HL-60 (cell line): ENCODE measurements around the gene PTPRM.

Experiments
- DNase-seq, 2 experiments: peaks; one replicate each; pipeline ENCODE4 v3.0.0-alpha.2; 2010 to 2020; ENCODE audit warnings: low read depth in 1 of 2, low spot score in 1 of 2
- H3K27ac ChIP-seq: fragments of 250-450 bp; sonication (Bioruptor Pico); replicated peaks from 2 replicates; pipeline ENCODE4 v1.5.1; 2020; ENCODE audit warnings: mild to moderate bottlenecking, moderate library complexity
- H3K27me3 ChIP-seq: fragments of 250-450 bp; sonication (Bioruptor Pico); 2 replicates; pipeline ENCODE4 v1.5.1; 2021; ENCODE audit warnings: mild to moderate bottlenecking, moderate library complexity; ENCODE audit not compliant: insufficient read depth, poor library complexity, severe bottlenecking
- H3K4me3 ChIP-seq: replicated peaks from 2 replicates; pipeline ENCODE4 v1.5.1; 2011; ENCODE audit warnings: mild to moderate bottlenecking, control low read depth, low read length; ENCODE audit not compliant: insufficient read depth
- GABPA ChIP-seq: IDR thresholded peaks from 2 replicates; pipeline ENCODE4 v1.6.1; 2012; ENCODE audit warnings: low read depth
- POLR2AphosphoS5 ChIP-seq: IDR thresholded peaks from 2 replicates; pipeline ENCODE4 v1.6.1; 2012; ENCODE audit warnings: low read depth
- SPI1 ChIP-seq: IDR thresholded peaks from 2 replicates; pipeline ENCODE4 v1.6.1; 2012; ENCODE audit warnings: low read depth, mild to moderate bottlenecking, borderline replicate concordance
- TF ChIP-seq, protein P1 (sequence below): IDR thresholded peaks from 2 replicates; pipeline ENCODE4 v1.6.1; 2012; ENCODE audit warnings: low read depth; ENCODE audit not compliant: insufficient replicate concordance
- TF ChIP-seq, protein P2 (sequence below): IDR thresholded peaks from one replicate; pipeline ENCODE4 v1.5.1; 2011; ENCODE audit warnings: low read length, control low read depth, inconsistent platforms; ENCODE audit not compliant: insufficient read depth

Gene PTPRM

DNA sequence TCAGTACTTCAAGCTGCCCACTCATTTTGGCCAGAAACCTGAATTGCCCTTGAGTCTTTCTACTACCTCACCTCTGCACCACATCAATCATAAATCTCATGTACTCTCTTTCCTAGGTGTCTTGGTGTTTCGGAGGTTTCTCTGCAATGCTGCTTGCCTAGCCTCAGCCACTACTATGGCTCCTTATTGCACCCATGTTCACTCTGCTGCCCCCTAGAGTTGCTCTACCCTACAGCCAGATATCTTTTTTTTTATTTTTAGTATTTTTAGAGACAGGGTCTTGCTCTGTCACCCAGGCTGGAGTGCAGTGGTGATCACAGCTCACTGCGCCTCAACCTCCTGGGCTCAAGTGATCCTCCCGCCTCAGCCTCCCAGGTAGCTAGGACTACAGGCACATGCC, 413.0 kb downstream of the PTPRM start:
- H3K27ac ChIP-seq = no peak overlapping the region
- TF ChIP-seq SPI1 = no peak
- no peak for TF ChIP-seq GABPA
- TF ChIP-seq, protein P1, sequence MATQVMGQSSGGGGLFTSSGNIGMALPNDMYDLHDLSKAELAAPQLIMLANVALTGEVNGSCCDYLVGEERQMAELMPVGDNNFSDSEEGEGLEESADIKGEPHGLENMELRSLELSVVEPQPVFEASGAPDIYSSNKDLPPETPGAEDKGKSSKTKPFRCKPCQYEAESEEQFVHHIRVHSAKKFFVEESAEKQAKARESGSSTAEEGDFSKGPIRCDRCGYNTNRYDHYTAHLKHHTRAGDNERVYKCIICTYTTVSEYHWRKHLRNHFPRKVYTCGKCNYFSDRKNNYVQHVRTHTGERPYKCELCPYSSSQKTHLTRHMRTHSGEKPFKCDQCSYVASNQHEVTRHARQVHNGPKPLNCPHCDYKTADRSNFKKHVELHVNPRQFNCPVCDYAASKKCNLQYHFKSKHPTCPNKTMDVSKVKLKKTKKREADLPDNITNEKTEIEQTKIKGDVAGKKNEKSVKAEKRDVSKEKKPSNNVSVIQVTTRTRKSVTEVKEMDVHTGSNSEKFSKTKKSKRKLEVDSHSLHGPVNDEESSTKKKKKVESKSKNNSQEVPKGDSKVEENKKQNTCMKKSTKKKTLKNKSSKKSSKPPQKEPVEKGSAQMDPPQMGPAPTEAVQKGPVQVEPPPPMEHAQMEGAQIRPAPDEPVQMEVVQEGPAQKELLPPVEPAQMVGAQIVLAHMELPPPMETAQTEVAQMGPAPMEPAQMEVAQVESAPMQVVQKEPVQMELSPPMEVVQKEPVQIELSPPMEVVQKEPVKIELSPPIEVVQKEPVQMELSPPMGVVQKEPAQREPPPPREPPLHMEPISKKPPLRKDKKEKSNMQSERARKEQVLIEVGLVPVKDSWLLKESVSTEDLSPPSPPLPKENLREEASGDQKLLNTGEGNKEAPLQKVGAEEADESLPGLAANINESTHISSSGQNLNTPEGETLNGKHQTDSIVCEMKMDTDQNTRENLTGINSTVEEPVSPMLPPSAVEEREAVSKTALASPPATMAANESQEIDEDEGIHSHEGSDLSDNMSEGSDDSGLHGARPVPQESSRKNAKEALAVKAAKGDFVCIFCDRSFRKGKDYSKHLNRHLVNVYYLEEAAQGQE = no peak
- TF ChIP-seq, protein P2, sequence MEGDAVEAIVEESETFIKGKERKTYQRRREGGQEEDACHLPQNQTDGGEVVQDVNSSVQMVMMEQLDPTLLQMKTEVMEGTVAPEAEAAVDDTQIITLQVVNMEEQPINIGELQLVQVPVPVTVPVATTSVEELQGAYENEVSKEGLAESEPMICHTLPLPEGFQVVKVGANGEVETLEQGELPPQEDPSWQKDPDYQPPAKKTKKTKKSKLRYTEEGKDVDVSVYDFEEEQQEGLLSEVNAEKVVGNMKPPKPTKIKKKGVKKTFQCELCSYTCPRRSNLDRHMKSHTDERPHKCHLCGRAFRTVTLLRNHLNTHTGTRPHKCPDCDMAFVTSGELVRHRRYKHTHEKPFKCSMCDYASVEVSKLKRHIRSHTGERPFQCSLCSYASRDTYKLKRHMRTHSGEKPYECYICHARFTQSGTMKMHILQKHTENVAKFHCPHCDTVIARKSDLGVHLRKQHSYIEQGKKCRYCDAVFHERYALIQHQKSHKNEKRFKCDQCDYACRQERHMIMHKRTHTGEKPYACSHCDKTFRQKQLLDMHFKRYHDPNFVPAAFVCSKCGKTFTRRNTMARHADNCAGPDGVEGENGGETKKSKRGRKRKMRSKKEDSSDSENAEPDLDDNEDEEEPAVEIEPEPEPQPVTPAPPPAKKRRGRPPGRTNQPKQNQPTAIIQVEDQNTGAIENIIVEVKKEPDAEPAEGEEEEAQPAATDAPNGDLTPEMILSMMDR = no peak
- TF ChIP-seq POLR2AphosphoS5 = no peak
- no peak for DNase-seq

DNA sequence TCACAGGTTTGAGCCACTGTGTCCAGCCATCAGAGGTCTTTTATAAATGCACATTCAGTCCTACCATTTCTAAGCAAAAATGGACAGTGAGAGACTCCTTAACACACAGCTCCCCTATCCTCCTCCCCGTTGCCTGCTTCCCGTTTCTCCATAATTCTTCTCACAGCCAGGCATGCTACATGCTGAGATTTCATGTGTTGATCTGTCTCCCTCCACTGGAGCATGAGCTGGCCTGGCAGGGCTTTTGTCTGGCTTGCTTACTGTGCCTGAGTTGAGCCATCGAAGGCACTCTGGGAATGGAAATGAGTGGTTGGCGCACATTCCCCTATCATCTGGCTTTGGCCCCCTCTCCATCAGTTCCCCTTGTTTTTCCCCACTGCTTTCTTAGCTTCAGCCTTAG, 413.5 kb downstream of the PTPRM start:
- no peak for TF ChIP-seq POLR2AphosphoS5
- TF ChIP-seq, protein P2 = no peak
- TF ChIP-seq, protein P1 = no peak
- TF ChIP-seq GABPA = no peak
- H3K27ac ChIP-seq = no peak overlapping the region
- H3K4me3 ChIP-seq = no peak overlapping the region
- DNase-seq = no peak
- H3K27me3 ChIP-seq = no peaks in the 10 kb centered on the region

More for the DNA sequence above, 413.0 kb downstream of the PTPRM start:
- H3K4me3 ChIP-seq = no peak overlapping the region
- no peaks in the 10 kb centered on the region for H3K27me3 ChIP-seq

DNA sequence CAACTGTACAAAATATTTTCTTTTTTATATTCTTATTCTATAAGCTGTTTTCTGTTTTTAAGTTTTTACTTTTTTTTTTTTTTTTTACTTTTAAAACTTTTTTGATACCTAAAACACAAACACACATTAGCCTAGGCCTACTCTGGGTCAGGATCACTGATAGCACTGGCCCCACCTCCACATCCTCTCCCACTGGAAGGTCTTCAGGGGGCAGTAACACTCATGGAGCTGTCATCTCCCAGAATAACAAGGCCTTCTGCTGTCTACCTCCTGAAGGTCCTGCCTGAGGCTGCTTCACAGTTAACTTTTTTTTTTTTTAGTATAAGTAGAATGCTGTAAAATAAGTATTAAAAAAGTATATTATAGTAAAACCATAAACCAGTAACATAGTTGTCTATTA, 415.1 kb downstream of the PTPRM start:
- Histone ChIP-seq H3K4me3 (no peak overlapping the region), H3K27ac (no peak overlapping the region), H3K27me3 (no peaks in the 10 kb centered on the region)
- TF ChIP-seq SPI1 (no peak), POLR2AphosphoS5 (no peak), GABPA (no peak)
- TF ChIP-seq, protein P1 = no peak
- TF ChIP-seq, protein P2 = no peak
- no peak for DNase-seq
